Bronchial epithelial cell (primary cell): ENCODE measurements around the gene ARFGEF3. TPM values are rescaled to one million over a fixed set of nuclear protein-coding genes. Genes with fewer than 3 reads are reported as not detected.

Experiments used
- DNase-seq: peaks from one replicate; pipeline ENCODE4 v3.0.0-alpha.2; 2010; ENCODE audit warnings: low read depth
- FAIRE-seq: peaks from 2 replicates; lab custom pipeline; 2011; peaks lifted over from hg19 to GRCh38; lab: Jason Lieb, UNC
- H3K27me3 ChIP-seq: 2 replicates; pipeline ENCODE4 v1.5.1; 2011; ENCODE audit warnings: low read length; ENCODE audit not compliant: control insufficient read depth, insufficient read depth
- H3K36me3 ChIP-seq: 2 replicates; pipeline ENCODE4 v1.5.1; 2011; ENCODE audit warnings: low read length; ENCODE audit not compliant: control insufficient read depth, insufficient read depth
- H3K4me3 ChIP-seq: 2 replicates; pipeline ENCODE4 v1.5.1; 2011; ENCODE audit warnings: mild to moderate bottlenecking, low read depth, low read length, control low read depth
- CTCF ChIP-seq: IDR thresholded peaks from 2 replicates; pipeline ENCODE4 v1.5.1; 2011; ENCODE audit warnings: mild to moderate bottlenecking, moderate library complexity, low read length, control low read depth, inconsistent platforms; ENCODE audit not compliant: insufficient read depth, severe bottlenecking
- total RNA-seq: library from RNA; depleted of rRNA; stranded (reverse); fragments of >200 nt; gene quantifications from 2 replicates; pipeline ENCODE4 v1.2.1, GENCODE V29; 2014

ARFGEF3 gene
- total RNA-seq, 1 donor from 2014 or later, result 10.3 TPM

- Histone ChIP-seq H3K36me3 (no peaks in the 10 kb centered on the region), H3K4me3 (no peak overlapping the region), H3K27me3 (no peaks in the 10 kb centered on the region)
- TF ChIP-seq CTCF, result no peak
- DNase-seq, result no peak
- peak; percentile 18 for FAIRE-seq
These were observed 32.5 kb upstream of the ARFGEF3 start for GRCh38 chr6:138129190-138129589.

GRCh38 chr6:138142806-138143205, 18.9 kb upstream of the ARFGEF3 start:
- FAIRE-seq (no peak), DNase-seq (no peak)
- no peak for TF ChIP-seq CTCF
- no peak overlapping the region for H3K4me3 ChIP-seq
- peaks cover 4% of the 10 kb centered on the region for H3K27me3 ChIP-seq
- no peaks in the 10 kb centered on the region for H3K36me3 ChIP-seq

GRCh38 chr6:138145402-138145801, 16.3 kb upstream of the ARFGEF3 start:
- no peak for TF ChIP-seq CTCF
- Histone ChIP-seq H3K27me3 (peaks cover 4% of the 10 kb centered on the region), H3K36me3 (no peaks in the 10 kb centered on the region), H3K4me3 (no peak overlapping the region)
- FAIRE-seq (peak; percentile 60), DNase-seq (no peak)

DNA sequence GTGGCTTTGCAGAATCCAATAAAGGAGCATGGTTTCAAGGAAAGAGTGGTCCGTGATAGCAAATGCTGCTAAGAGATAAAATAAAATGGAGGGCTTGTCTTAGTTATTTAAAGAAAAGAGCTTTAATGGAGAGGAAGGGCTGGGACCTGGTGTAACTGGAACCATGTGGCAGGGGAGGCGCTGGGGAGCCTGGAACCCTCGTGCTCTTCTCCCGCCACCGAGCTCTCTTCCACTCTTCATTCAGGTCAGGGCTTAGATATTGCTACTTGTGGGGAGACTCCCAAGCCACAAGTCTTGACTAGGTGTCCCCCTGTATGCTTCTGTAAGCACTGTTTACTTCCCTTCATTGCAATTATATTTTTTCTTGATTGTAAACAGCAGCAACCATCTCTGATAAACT, 15.2 kb upstream of the ARFGEF3 start:
- Histone ChIP-seq H3K4me3 (no peak overlapping the region), H3K27me3 (peaks cover 4% of the 10 kb centered on the region), H3K36me3 (no peaks in the 10 kb centered on the region)
- FAIRE-seq, result no peak
- DNase-seq, result no peak
- no peak for TF ChIP-seq CTCF

- Histone ChIP-seq H3K36me3 (no peaks in the 10 kb centered on the region), H3K4me3 (no peak overlapping the region), H3K27me3 (no peaks in the 10 kb centered on the region)
- FAIRE-seq, result no peak
- no peak for DNase-seq
- TF ChIP-seq CTCF, result no peak
These were observed 6.3 kb upstream of the ARFGEF3 start for GRCh38 chr6:138155443-138155842.

DNA sequence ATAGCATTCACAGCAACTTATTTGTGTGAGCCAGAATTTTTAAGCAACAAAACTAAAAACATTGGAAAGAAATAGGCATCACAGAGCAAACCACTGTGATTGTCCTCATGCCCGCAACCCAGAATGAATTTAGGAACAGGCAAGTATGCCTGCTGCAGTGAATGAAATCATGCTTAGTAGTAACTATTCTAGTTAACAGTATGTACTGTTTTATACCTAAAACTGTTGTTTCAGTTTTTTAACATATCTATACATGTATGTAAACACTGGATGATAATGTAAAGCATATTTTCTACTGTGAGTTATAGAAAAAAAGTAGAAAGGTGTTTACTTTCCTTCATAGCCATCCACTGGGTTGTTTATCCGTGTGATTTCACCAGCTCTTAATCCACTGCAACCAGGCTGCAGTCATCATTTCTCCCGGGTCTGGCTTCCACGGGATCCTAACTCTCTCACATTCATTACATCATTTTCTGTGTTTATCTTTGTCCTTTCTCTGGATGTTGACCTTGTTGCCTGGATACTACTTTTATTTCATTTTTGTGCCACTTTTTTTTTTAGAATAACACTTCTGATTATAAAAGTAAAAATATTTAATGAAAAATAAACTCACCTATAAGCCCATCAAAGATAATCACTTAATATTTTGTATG, 3.6 kb upstream of the ARFGEF3 start:
- DNase-seq (no peak), FAIRE-seq (no peak)
- Histone ChIP-seq H3K4me3 (no peak overlapping the region), H3K36me3 (no peaks in the 10 kb centered on the region), H3K27me3 (no peaks in the 10 kb centered on the region)
- TF ChIP-seq CTCF, result no peak
